ENCODE data around the gene MLLT10.

DNA sequence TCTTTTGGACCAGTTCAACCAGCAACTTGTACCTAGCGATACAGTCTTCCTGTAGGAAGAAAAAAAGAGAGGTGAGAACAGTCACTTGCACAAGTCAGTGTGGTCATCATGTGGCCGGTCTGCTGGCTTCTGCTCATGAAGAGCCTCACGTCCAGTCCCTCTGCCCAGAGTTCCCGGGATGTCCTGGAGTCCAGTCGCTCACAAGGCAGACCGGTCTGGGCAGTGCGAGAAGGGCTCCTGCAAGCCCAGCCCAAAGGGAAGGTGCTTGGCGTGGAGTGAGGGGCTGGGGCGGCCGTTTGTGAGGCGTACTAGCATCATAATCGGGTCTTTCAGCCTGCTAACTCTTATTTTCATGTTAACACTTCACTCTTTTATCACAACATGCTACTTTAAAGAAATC lies 222.7 kb downstream of the MLLT10 start:
- TF ChIP-seq, protein P1, sequence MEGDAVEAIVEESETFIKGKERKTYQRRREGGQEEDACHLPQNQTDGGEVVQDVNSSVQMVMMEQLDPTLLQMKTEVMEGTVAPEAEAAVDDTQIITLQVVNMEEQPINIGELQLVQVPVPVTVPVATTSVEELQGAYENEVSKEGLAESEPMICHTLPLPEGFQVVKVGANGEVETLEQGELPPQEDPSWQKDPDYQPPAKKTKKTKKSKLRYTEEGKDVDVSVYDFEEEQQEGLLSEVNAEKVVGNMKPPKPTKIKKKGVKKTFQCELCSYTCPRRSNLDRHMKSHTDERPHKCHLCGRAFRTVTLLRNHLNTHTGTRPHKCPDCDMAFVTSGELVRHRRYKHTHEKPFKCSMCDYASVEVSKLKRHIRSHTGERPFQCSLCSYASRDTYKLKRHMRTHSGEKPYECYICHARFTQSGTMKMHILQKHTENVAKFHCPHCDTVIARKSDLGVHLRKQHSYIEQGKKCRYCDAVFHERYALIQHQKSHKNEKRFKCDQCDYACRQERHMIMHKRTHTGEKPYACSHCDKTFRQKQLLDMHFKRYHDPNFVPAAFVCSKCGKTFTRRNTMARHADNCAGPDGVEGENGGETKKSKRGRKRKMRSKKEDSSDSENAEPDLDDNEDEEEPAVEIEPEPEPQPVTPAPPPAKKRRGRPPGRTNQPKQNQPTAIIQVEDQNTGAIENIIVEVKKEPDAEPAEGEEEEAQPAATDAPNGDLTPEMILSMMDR (IDR thresholded peaks at IDR 0.05), result no peak
- TF ChIP-seq POLR2A (IDR thresholded peaks at IDR 0.05), result no peak

Measured in thyroid gland (tissue), 4 donors.